Skin of body (tissue), 3 donors: ENCODE results near the gene ACADM. TPM values are rescaled to one million over a fixed set of nuclear protein-coding genes. Genes with fewer than 3 reads are reported as not detected.
"Not testable (repeated sequence)": the region's sequence is repeated elsewhere in the genome, so short reads cannot be mapped to it uniquely, and the experiment has no call there.

Experiments
- DNase-seq: peaks from one replicate; lab custom pipeline; 2025; lab: John Stamatoyannopoulos, UW
- small RNA-seq: library from RNA; depleted of rRNA; stranded (forward); fragments of <200 nt; gene quantifications from one replicate; pipeline ENCODE3, GENCODE V24; 2014; ENCODE audit warnings: low replicate concordance
- total RNA-seq: library from RNA; depleted of rRNA; stranded (reverse); fragments of >200 nt; gene quantifications from one replicate; pipeline ENCODE4 v1.2.3, GENCODE V29; 2014

ACADM gene
- total RNA-seq, 1 donor from 2014 or later: 49.7 TPM

DNA sequence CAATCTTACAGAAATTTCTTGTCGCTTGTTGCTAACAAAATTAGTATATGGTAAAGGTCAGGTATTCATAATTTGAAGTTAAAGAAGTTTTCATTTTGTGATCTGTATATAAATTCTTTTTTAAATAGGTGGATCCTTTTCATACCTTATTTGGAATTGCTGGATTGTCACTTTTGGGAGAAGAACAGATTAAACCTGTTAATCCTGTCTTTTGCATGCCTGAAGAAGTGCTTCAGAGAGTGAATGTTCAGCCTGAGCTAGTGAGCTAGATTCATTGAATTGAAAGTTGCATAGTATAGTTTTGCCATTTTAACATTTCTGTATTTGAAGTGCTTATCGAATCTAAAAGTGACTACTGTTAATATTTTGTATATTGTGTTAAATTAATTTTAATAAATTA is 69.9 kb downstream of the ACADM start:
- no peak for DNase-seq

DNA sequence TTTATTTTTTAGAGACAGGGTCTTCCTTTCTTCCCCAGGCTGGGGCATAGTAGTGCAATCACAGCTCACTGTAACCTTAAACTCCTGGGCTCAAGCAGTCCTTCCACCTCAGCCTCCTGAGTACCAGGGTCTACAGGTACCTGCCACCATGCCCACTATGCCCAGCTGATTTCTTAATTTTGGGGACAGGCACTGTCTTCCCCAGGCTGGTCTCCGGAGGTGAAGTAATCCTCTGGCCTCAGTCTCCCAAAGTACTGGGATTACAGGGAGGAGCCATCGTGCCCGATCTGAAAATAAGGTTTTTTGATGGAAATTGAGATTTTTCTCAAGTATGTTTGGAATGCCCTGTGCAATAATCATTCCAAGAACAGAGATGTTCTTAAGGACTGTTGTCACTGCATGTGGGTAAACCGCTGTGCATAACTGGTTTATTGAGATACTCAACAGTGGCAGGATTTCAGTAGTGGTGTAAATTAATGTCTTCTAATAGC is 71.2 kb downstream of the ACADM start:
- DNase-seq: no peak

DNA sequence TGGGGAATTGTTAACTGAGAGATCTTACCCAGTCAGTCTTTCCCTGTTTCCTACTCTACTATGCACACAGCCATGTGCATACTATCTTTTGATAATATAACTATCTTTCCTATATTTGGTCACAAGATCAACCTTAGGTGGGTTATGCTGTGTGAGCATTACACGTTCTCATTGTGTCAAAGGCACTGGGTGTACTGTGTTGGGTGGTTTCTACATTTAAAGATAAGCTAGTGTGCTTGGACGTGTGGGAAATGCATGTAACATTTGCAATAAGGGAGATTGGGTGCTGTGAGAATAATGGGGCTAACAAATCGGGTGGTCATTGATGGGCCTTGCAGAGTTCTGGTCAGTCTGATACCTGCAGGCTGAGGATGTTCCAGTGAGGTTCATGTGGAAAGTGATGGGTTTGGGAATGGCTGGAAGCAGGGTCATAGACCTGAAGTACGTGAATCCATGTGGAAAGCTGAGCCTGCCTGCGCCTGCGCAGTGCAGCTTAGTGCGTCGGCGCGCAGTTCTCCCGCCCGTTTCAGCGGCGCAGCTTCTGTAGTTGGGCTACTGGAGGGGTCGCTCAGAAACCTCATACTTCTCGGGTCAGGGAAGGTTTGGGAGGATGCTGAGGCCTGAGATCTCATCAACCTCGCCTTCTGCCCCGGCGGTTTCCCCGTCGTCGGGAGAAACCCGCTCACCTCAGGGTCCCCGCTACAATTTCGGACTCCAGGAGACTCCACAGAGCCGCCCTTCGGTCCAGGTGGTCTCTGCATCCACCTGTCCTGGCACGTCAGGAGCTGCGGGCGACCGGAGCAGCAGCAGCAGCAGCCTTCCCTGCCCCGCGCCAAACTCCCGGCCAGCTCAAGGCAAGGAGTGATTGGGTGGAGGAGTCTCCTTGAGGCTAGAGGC is 72.1 kb downstream of the ACADM start, which contains the start of gene MSH4:
TSS of gene MSH4 (plus strand) at position 507 of the 897 bp plus-strand sequence. CDS start at position 611, 104 bp downstream.
- no peak for DNase-seq

DNA sequence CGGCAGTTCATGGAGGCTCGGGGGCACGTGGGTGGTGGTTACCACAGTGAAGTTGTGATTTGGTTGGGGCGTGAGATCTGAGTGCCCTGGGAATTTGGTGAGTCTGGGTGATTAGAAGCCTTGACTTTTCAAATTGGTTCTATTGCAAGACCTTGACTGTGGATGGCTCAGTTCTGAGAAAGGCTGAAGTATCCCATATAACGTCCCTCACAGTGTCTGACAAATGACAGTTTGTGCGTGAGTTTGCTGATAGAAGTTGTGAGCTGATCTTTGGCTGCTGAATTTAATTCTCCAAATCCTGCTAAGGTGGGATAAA is 72.7 kb downstream of the ACADM start:
- no peak for DNase-seq

DNA sequence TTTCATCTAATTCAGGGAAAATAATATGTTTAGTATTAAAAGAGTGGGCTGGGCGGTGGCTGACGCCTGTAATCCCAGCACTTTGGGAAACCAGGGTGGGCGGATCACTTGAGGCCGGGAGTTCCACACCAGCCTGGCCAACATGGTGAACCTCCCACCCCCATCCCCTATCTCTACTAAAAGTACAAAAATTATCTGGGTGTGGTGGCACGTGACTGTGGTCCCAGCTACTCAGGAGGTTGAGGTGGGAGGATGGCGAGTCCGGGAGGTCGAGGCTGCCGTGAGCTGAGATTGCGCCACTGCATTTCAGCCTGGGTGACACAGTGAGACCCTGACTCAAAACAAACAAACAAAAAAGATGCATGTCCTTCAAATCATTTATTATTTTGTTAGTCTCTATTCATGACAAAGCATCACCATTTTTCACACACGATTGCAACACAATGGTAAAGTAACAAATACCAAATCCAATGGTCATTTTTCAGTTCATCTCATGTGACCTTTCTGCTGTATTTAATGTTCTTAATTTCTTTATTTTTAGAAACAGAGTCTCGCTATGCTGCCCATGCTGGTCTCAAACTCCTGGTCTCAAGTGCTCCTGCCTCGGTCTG is 73.2 kb downstream of the ACADM start:
- no peak for DNase-seq

DNA sequence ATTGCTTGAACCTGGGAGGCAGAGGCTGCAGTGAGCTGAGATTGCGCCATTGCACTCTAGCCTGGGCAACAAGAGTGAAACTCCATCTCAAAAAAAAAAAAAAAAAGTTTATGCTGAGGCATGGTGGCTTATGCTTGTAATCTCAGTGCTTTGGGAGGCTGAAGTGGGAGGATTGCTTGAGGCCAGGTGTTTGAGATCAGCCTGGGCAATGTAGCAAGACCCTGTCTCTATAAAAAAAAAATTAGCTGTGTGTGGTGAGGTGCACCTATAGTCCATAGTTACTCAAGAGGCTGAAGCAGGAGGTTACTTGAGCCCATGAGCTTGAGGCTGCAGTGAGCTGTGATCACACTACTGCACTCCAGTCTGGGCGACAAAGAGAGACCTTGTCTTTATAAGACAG is 77.0 kb downstream of the ACADM start:
- not testable (repeated sequence) for DNase-seq

DNA sequence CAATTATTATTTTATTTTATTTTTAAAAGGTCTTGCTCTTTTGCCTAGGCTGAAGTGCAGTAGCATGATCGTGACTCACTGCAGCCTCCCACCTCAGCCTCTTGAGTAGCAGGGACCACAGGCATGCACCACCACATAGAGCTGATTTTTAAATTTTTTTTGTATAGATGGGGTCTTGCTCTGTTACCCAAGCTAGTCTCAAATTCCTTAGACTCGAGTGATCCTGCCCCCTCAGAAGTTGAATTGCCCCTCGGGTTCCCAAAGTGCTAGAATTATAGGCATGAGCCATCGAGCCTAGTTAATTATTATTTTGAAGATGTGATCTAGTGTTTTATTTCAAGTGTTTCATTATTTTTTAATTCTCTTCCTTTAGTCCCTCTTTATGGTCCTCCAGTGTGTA is 84.4 kb downstream of the ACADM start:
- no peak for DNase-seq

DNA sequence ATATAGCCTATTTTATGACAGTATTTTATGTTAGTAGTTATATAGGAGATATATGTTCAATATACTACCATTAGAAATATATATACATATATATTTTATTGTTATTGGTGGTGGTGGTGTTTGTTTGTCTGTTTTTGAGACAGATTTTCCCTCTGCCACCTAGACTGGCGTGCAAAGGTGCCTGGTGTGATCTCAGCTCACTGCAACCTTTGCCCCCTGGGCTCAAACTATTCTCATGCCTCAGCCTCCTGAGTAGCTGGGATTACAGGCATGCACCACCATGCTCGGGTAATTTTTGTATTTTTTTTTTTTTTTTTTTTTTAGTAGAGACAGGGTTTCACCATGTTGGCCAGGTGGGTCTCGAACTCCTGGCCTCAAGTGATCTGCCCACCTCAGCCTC is 85.6 kb downstream of the ACADM start:
- DNase-seq: not testable (repeated sequence)

DNA sequence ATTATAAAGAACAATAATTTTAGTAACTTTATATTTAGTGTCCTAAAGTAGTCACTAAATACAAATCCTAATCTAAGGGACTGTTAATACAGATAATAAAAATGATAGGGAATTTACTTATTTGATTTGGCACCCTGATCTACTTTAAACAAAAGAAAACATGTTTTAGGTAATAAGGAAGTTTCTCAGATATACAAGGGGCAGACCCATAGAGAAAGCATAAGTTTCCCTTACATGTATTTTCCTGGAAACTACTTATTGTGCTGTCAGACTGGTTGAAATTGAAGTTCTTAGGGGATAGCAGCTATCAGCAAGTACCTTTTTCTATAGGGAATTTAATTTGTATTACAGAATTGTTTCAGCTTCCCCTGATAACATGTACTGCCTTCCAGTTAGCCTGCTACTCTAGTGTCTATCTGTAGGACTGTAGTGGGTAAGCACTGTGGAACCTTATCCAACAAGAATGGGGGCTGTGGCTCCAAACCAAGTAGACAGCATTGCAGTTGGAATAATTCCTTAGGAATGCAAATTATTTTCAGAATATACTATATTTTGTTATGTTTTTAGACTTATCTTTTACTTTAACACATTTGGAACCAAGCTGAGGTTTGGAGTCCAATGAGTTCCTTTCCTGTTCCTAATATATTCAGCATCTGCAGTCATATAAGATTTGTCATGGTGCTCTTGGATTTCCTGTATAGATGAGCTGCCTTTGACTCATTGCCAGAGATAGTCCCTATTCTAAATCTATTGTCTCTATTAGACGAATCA is 86.9 kb downstream of the ACADM start:
- DNase-seq: no peak

DNA sequence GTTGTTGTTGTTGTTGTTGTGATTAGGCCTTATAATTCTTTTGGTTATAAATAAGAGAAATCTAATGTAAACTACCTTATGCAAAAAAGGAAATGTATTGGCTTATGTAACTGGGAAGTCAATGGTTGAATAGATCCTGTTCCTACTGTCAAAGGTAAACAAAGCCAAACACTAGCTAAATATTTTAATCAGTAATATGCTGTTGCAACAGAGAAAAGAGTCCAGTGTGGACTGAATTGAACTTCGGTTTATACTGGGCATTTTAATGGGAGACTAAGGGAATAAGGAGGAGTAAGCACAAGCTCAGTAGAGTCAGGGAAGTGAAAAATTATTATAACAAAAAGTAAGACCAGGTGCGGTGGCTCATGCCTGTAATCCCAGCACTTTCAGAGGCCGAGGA is 87.6 kb downstream of the ACADM start:
- DNase-seq: no peak

Small RNAs within 50 kb of the gene (small RNA-seq; reads per million reads assigned to genes)
- gene SNORD45A (not detected), gene SNORD45B (not detected), gene SNORD45C (not detected)

Other genes with a start within 250 kb of the ACADM start
- gene SLC44A5, start 113.6 kb upstream of the ACADM start, total RNA-seq: 0.89 TPM
- gene RABGGTB, start 61.5 kb downstream of the ACADM start, total RNA-seq: 58.3 TPM
- gene MSH4, start 72.2 kb downstream of the ACADM start, total RNA-seq: 0.39 TPM
- not detected for gene ASB17, start 207.7 kb downstream of the ACADM start, total RNA-seq